HG03432 (cell line): ENCODE data around the gene FOXK1.
"Not testable (repeated sequence)": the region's sequence is repeated elsewhere in the genome, so short reads cannot be mapped to it uniquely, and the experiment has no call there.

Source experiments
- ATAC-seq: cut with Tn5 transposase; IDR thresholded peaks from one replicate; pipeline ENCODE4 v1.9.1; 2021; ENCODE audit warnings: mild to moderate bottlenecking, moderate library complexity; ENCODE audit not compliant: unreplicated experiment

The FOXK1 gene

DNA sequence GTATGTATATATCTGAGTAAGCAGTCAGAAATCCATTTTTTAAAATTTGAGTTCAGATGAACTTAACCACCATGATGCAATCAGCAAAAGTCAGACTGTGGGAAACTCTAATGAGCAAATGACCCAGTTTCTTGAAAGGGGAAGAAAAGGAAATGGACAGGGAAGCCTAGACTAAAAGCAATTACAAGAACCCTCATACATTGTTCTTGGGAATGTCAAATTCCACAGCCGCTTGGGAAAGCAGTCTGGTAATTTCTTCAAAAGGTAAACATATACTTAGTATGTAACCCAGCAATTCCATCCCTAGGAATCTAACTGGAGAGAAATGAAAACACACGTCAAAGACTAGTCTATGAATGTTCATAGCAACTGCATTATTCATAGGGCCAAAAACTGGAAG is 16.4 kb upstream of the FOXK1 start:
- ATAC-seq: no peak

GRCh38 chr7:4667776-4668509 is 14.2 kb upstream of the FOXK1 start:
- ATAC-seq: no peak

GRCh38 chr7:4668510-4668847 is 13.6 kb upstream of the FOXK1 start:
- no peak for ATAC-seq

GRCh38 chr7:4670791-4671190 is 11.3 kb upstream of the FOXK1 start:
- ATAC-seq: no peak

- no peak for ATAC-seq
Measured at GRCh38 chr7:4675771-4676367, 6.2 kb upstream of the FOXK1 start.

DNA sequence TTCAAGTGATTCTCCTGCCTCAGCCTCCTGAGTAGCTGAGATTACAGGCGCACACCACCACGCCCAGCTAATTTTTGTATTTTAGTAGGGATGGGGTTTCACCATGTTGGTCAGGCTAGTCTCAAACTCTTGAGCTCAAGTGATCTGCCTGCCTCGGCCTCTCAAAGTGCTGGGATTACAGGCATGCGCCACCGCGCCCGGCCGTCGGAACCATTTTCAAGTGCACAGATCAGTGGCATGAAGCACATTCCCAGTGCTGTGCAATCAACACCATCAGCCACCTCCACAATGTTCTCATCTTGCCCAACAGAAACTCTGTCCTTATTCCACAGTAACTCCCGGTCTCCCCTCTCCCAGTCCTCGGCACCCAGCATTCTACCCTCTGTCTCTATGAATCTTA is 4.6 kb upstream of the FOXK1 start:
- not testable (repeated sequence) for ATAC-seq

DNA sequence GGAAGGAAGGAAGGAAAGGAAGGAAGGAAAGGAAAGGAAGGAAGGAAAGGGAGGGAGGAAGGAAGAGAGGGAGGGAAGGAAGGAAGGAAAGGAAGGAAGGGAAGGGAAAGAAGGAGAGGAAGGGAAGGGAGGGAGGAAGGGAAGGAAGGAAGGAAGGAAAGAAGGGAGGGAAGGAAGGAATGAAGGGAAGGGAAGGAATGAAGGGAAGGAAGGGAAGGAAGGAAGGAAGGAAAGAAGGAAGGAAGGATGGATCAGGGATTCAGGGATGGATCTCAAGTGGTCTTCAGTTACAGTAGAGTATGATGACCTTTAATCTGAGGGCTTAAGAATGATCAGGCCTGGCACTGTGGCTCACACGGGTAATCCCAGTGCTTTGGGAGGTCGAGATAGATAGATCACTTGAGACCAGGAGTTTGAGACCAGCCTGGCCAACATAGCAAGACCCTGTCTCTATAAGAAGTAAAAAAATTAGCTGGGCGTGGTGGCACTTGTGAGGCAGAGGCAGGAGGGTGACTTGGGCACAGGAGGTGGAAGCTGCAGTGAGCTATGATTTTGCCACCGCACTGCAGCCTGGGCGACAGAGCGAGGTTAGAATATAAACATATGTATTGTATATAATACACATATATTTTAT is 760 bp upstream of the FOXK1 start:
- no peak for ATAC-seq

GRCh38 chr7:4682621-4683042 is 537 bp downstream of the FOXK1 start:
- peak; percentile 39 for ATAC-seq

GRCh38 chr7:4683043-4683883 is 1.2 kb downstream of the FOXK1 start:
- ATAC-seq: peak; percentile 1

- peak; percentile 26 for ATAC-seq
Measured at GRCh38 chr7:4683884-4684565, 1.9 kb downstream of the FOXK1 start.

DNA sequence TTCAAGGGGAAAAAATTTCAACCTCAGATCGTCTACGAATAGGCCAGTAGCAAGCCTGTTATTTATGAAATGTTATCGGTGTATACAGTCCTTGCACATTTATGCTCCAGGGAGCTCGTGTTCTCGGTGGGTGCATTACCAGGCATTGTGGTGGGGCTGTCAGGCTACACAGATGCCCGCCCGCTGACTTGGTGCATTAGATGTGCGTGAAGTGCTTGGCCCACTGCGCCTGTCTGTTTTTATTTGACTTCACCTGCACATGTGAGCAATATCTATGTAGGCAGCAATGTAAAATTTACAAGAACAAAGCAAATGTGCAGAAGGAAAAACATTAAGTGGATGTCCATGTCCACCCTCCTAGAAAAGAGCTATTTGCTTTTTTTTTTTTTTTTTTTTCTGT is 2.8 kb downstream of the FOXK1 start:
- ATAC-seq: no peak

- ATAC-seq: not testable (repeated sequence)
Measured at GRCh38 chr7:4685676-4686075, 3.6 kb downstream of the FOXK1 start.

GRCh38 chr7:4687956-4688355 is 5.9 kb downstream of the FOXK1 start:
- ATAC-seq: no peak

DNA sequence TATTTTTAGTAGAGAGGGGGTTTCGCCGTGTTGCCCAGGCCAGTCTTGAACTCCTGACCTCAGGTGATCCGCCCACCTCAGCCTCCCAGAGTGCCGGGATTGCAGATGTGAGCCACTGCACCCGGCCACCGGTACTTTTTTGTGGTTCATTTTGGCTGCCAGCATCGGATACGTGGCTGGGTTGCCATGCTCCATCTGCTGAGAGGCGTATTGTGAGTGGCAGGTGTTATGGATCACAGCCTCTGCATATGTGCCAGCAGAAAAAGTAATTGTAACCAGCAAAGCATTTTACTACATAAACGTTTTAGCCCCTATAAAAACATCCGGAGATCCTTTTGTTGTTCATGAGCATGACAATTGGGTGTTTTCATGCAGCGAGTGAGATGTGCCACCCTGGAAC is 7.1 kb downstream of the FOXK1 start:
- no peak for ATAC-seq

- ATAC-seq: peak; percentile 66
Measured at GRCh38 chr7:4689668-4690067, 7.6 kb downstream of the FOXK1 start.

DNA sequence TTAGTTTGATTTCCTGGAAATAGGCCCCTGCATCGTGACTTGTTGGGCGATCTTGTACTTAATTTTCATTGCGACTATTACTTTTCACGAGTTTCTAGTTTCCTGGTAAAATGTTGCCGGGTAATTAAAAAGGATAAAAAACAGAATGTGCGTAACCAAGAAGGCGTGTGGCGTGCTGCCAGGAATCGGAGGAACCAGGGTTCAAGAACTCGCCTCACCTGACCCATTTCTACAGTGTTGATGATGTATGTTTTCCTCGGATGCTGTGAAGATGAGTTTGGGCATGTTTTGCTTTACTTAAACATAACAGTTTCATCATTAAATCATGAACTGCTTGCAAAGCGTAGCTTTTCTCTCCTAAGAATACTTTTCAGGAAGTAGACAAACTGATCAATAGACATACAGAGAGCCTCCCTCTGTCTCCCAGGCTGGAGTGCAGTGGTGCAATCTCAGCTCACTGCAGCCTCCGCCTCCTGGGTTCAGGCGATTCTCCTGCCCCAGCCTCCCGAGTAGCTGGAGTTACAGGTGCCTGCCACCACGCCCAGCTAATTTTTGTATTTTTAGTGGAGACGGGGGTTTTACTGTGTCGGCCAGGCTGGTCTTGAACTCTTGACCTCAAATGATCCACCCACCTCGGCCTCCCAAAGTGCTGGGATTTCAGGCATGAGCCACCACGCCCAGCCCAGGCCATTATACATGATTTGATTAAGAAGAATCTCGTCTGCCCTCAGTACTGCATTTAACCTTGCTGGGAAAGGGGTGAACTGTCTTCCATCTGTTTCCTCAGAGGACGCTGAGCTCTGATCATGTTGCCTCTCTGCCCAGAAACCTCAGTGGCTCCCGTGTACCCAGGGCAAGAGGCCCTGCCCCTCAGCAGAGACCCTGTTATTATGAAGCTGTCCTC is 9.1 kb downstream of the FOXK1 start:
- no peak for ATAC-seq

GRCh38 chr7:4692055-4692454 is 10.0 kb downstream of the FOXK1 start:
- no peak for ATAC-seq

DNA sequence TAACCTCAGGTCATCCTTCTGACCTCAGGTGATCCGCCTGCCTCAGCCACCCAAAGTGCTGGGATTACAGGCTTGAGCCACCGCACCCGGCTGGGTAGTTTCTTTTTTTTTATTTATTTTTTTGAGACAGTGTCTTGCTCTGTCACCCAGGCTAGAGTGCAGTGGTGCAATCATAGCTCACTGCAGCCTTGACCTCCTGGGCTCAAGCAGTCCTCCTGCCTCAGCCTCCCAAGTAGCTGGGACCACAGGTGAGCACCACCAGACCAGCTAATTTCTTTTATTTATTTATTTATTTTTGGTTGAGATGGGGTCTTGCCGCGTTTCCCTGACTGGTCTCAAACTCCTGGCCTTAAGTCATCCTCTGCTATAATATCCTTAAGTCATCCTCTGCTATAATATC is 10.5 kb downstream of the FOXK1 start:
- ATAC-seq: not testable (repeated sequence)

- no peak for ATAC-seq
Measured at GRCh38 chr7:4693152-4693551, 11.1 kb downstream of the FOXK1 start.

GRCh38 chr7:4693749-4694148 is 11.7 kb downstream of the FOXK1 start:
- ATAC-seq: no peak
